KBM-7 (cell line): ENCODE data around the gene PDXK.
"Not testable (repeated sequence)": the region's sequence is repeated elsewhere in the genome, so short reads cannot be mapped to it uniquely, and the experiment has no call there.

ENCODE experiments used
- DNase-seq: peaks from one replicate; pipeline ENCODE4 v3.0.0-alpha.2; 2015
- in situ Hi-C: fragments of 300-500 bp; cut with MboI; formaldehyde crosslinking; loops from 2 replicates; pipeline ENCODE4 v1.14.3; 2020; ENCODE audit warnings: low sequenced_read_pairs, low pct_unique_long_range_greater_than_20kb, mixed read lengths

PDXK gene

DNA sequence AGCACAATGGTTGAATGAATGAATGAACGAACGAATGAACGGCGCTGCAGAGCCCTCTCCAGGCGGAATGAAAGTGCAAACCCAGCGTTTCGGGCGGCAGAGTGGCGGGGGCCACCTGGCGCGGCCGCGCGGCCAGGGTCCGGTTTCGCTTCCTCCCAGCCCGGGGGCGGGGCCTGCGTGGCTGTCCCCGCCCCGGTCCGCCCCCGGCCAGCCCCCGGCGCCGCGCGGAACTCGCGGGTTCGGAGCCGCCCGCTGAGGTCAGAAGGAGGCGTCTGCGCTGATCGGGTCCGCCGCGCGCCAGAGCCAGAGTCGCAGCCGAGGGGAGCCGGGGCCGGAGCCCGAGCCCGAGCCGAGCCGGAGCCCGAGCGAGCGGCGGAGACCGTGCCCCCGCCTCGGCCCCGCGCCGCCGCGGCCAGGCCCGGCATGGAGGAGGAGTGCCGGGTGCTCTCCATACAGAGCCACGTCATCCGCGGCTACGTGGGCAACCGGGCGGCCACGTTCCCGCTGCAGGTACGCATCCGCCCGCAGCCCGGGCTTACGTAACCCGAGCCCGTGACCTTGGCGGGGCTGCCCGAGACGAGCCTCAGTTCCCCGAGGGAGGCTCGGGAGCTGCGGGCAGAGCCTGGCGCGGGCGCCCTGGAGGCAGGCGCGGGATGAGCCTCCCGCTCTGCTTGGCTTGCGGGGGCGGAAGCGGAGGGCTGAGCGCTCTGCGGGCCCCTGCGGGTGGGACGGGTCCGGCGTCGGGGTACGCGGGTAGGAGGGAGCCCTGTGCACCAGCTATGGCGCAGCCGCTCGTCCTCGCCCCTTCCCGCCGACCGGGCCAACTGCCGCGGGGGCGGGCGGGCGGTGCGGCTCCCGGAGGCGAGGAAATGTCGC, at the start of gene PDXK:
Gene PDXK (plus strand): TSS at position 258 of the 876 bp plus-strand sequence. CDS start 166 bp downstream, at position 424.
- DNase-seq, result peak; percentile 72
- in situ Hi-C loops, result no loop called here

DNA sequence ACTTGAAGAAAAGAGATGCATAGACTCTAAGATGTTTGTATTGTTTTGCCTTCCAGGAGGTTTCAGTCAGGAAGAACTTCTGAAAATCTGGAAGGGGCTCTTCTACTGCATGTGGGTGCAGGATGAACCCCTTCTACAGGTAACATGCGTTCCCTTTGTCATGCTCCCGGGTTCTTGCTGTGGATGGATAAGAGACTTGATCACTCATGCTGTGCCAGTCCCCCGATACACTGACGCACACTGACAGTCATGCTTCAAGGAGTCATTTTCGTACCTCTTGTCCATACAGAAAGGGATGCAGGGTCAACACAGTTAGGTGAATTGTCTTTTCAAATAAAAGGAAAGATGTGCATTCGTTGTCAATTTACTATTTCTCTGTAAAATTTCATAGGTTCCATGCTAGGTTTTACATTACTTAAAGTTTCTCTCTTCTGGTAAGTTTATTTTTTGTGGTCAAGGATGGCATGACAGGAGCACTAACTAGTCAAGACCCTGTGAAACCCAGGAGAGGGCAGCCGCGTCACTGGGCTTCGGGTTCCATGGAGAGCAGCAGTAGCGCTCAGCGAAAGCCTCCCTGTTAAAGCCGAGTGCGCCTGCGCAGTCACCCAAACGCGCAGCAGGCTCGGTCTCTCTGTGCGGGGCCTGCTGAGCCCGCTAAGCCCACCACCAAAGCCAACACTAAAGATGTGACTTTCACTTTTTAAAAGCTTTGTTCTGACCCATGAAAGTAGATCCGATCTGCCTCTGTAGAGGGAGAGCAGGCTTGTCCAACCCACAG, 48.9 kb upstream of the PDXK start:
- in situ Hi-C loops, result no loop called here
- no peak for DNase-seq

DNA sequence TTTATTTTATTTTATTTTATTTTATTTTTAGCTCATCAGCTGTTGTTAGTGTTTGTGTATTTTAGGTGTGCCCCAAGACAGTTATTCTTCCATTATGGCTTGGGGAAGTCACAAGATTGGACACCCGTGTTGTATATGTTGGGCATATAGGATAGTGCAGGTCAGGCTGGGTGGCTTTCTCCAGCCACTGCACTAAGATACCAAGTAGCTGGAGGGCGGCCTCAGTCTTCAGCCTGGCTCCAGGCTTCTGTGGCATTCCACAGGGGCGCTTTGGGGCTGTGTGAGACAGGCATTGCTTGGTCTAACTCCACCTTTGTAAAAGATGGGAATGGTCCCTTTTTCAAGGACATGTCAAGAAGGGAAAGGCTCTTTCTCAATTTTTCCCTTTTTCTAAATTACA, 43.1 kb upstream of the PDXK start:
- DNase-seq, result no peak
- in situ Hi-C loops, result no loop called here

DNA sequence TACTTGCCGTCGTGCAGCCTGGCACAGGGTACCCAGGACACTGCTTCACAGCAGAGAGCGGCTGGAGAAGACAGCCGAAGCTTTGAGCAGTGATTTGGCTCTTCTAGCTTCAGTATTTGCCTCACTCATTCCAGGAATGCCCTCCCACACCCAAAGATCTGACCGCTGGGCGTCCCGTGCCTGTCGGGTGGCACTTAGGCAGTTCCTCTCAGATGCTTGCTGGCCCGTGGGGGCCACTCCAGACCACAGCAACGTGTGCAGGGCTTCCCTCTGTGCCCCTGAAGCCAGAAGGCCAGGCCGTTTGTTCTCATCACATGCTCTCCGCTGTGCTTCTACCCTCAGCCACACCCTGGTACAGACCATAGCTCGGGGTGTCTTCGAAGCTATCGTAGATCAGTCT, 42.5 kb upstream of the PDXK start:
- no peak for DNase-seq
- in situ Hi-C loops, result no loop called here

DNA sequence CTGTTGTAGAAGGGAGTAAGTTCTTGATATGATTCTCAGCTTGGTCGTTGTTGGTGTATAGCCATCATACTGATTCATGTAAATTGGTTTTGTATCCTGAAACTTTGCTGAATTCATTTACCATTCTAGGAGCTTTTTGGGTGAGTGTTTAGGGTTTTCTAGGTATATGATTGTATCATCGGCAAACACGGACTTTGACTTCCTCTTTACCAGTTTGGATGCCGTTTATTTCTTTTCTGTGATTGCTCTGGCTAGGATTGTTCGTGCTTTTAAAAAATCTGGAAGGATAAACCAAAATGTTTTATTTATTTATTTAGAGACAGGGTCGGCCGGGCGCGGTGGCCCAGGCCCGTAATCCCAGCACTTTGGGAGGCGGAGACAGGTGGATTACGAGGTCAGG, 39.0 kb upstream of the PDXK start:
- DNase-seq, result no peak
- in situ Hi-C loops, result no loop called here

DNA sequence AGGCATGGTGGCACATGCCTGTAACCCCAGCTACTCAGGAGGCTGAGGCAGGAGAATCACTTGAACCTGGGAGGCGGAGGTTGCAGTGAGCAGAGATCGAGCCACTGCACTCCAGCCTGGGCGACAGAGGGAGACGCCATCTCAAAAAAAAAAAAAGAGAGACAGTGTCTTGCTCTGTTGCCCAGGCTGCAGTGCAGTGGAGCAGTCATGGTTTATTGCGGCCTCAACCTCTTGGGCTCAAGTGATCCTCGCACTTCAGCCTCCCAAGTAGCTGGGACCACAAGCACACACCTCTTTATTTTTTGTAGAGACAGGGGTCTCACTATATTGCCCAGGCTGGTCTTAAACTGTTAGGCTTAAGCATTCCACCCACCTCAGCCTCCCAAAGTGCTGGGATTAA, 38.5 kb upstream of the PDXK start:
- DNase-seq, in situ Hi-C loops: not testable (repeated sequence)

DNA sequence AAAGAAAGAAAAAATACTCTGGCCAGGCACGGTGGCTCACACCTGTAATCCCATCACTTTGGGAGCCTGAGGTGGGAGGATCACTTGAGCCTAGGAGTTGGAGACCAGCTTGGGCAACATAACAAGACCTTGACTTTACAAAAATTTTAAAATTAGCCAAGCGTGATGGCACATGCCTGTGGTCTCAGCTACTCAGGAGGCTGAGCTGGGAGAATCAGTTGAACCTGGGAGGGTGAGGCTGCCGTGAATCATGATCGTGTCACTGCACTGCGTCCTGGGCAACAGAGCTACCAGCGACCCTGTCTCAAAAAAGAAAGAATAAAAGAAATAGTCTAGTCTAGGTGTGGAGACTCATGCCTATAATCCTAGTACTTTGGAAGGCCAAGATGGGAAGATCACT, 37.3 kb upstream of the PDXK start:
- in situ Hi-C loops, result no loop called here
- no peak for DNase-seq

DNA sequence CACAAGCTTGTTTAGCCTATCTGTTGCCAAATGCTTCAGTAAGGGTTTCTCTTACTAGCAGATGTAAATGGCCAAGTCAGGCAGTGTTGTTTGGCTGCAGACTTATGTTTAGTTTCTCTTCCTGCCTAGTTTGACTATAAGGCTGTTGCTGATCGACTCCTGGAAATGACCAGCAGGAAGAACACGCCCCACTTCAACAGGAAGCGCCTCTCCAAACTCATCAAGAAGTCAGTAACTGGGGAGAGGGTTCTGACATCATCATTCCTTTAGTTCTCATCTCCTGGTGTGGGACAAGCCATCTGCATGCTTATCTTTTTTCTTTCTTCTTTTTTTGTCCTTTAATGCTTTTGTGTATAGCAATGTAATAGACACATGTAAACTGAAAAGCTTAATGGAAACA, 34.5 kb upstream of the PDXK start:
- DNase-seq, result no peak
- in situ Hi-C loops, result no loop called here

DNA sequence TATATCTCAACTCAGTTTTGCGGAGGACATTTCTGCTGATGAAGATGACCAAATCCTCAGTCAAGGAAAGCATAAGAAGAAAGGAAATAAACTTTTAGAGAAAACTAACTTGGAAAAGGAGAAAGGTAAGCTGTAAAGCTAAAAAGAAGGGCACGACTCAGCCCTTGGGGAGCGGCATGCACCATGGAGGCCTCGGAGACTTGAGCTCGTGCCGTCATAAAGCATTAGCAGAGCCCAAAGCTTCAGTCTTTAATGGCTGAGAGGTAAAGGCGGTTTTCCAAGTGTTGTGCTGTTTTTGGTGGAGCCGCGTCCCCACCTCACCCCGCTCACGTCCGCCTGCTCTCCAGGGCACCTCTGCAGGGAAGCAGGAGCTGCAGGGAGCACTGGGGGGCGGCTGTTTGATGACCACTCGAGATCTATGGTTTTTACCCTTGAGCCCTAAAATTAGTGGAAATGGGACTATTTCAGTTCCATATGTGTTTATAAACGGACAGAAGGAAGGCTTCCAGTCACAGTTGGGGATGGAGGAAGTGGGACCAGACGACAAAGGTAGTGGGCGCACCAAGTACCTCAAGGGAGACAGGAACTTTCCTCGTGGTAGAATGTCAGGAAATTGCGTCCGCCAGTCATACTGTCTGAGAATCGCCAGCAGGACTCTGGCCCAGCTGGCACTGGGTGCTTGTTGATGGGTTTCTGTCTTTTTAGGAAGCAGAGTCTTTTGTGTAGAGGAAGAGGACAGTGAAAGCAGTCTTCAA, 31.9 kb upstream of the PDXK start:
- DNase-seq, result no peak
- in situ Hi-C loops, result no loop called here

DNA sequence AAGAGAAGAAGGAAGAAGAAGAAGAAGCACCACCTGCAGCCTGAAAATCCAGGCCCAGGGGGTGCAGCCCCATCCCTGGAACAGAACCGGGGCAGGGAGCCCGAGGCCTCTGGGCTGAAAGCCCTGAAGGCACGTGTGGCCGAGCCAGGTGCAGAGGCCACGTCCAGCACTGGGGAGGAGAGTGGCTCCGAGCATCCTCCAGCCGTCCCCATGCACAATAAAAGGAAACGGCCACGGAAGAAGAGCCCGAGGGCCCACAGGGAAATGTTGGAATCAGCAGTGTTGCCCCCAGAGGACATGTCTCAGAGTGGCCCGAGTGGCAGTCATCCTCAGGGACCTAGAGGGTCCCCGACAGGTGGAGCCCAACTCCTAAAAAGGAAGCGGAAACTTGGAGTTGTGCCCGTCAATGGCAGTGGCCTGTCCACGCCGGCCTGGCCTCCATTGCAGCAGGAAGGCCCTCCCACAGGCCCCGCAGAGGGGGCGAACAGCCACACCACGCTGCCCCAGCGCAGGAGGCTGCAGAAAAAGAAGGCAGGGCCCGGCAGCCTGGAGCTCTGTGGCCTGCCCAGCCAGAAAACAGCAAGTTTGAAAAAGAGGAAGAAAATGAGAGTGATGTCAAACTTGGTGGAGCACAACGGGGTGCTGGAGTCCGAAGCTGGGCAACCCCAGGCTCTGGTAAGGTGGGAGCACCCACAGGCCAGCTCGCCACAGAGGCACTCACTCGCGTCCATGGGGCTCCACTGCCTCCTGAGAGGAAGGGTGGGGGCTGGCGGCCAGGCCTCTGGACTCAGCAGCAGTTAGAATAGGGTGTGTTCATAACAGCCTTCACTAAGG, 31.1 kb upstream of the PDXK start:
- DNase-seq, result no peak
- in situ Hi-C loops, result no loop called here

DNA sequence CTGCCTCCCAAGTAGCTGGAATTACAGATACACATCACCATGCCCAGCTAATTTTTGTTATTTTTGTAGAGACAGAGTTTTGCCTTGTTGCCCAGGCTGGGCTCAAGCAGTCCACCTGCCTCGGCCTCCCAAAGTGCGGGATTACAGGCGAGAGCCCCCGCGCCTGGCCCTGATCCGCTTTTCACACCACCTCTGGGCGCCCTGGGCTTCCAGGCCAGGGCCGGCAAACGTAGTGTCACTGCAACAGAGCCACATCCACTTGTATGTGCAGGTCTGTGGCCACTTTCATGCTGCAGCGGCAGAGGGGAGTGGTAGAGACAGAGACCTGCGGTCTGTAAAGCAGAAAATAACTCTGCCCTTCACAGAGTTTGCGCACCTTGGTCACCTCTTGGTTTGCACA, 30.0 kb upstream of the PDXK start:
- DNase-seq, result no peak
- in situ Hi-C loops, result no loop called here

DNA sequence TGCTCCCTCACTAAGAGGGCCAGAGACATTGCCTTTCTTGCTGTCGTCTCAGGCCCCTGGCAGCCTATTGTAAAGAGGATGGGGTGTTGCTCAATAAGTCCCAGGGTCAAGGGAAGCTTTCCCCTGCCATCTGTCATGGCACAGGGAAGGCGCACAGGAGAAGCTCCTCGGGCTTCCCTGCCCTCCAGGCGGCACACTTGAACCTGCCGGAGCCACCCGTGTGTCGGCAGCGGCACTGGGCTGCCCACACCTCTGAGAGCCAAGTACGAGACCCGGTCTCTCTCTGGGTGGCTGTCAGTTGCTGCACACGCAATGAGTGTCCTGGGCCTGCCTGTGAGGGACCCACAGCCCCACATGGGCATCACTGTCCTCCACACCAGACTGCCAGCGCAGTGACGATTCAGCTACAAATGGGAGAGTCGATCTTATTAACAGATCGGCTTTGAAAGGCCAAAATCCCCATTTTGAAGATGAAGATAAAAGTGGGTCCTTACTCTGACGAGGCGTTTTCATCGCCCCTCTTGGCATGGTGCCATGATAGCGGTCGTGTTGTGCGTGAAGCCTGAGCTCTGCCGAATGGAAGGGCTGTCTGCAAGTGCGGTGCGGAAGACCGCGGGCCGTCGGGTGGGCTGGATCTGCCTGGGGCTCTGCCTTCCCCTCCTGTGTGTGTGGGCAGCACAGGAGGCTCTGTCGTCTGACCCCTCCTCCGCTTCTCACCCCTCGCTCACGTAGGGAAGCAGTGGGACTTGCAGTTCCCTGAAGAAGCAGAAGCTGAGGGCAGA, 29.2 kb upstream of the PDXK start:
- in situ Hi-C loops, result no loop called here
- no peak for DNase-seq

DNA sequence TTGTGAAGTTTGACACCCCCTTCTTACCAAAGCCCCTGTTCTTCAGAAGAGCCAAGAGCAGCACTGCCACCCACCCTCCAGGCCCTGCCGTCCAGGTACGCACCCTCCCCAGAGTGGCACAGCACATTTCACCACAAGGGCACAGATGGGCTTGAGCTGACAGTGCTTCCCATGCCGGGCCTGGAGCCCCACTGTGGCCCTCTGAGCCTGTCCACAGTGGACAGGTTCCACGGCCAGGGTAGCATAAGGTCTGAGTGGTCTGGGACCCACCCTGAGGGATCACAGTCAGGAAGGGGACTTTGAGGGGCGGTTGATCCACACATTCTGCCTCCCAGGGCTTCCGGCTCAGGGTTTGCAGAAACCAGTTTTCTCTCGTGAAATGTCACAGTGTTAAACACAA, 28.6 kb upstream of the PDXK start:
- in situ Hi-C loops, result no loop called here

DNA sequence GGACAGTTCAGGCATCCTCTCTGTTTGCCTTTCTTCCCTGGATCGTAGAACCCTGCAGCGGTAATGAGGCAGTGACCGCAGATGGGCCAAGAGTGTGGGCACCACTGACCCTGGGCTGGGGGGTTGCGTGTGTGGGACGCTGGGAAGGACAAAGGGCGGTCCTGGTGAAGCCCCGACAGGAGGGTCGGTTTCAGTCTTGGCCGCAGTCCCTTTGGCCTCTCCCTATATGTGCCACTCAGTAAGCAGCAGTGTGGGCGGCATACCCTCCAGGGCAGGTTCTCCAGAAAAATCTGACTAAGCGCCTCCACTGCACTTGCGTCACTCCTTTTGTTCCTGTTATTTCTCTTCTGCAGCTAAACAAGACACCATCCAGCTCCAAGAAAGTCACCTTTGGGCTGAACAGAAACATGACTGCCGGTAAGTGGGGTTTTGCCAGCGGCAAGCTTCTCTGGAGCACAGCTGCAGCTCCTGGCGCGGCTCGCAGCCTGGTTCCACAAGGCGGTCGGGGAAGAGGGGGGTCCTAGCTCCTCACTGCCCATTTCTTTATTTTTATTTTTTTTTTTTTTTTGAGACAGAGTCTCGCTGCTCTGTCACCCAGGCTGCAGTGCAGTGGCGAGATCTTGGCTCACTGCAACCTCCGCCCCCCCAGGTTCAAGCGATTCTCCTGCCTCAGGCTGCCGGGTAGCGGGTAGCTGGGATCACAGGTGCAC, 27.7 kb upstream of the PDXK start:
- in situ Hi-C loops, result no loop called here
- DNase-seq, result no peak

More for the DNA sequence above, 28.6 kb upstream of the PDXK start:
- DNase-seq, result no peak

DNA sequence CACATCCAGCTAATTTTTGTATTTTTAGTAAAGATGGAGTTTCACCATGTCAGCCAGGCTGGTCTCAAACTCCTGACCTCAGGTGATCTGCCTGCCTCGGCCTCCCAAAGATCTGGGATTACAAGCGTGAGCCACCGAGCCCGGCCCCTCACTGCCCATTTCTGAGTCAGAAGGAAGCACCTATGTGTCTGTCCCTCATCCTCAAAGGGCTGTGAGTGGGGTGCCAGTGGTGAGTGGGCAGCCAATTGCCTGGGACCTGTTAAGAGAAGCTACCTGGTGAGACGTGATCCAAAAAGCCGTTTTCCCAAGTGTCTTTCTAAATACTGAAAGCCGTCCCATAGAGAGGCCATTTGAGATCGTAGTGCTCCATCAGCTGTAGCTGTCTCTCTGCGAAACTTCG, 27.1 kb upstream of the PDXK start:
- DNase-seq, result no peak
- in situ Hi-C loops, result no loop called here

DNA sequence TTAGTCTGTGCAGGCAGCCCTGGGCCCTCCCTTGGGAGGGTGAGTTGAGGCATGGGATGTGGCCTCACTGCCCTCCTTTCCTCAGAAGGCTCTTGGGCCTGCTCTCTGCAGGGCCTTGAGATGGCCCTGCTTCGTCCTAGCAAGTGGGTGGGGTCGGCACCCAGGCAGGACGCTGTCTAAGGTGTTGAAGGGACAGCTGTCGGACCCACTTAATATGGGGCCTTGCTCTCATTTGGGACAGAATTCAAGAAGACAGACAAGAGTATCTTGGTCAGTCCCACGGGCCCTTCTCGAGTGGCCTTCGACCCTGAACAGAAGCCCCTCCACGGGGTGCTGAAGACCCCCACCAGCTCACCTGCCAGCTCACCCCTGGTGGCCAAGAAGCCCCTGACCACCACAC, 26.0 kb upstream of the PDXK start:
- no peak for DNase-seq
- in situ Hi-C loops, result no loop called here

DNA sequence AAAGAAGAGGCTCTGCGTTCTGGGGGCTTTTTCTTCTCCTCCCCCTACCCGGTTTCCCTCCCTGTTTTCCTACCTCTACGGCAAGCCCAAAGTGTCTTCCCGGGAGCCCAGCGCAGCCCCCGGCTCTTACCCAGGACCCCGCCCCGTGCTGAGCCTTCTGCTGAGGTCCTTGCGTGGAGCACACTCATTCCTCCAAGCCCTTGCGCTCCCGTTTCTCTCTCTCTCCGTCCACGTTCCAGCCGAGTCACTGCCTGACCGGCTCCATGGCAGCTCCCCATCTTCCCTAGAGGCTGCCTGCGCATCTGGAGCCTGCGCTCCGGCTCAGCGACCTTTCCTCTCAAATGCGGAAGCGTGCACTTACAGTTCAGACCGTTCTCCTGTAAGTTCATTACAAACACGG, 24.9 kb upstream of the PDXK start:
- DNase-seq, result no peak
- in situ Hi-C loops, result no loop called here
